ENCODE results near the gene DAPL1.
"Not testable (repeated sequence)": the region's sequence is repeated elsewhere in the genome, so short reads cannot be mapped to it uniquely, and the experiment has no call there.

The DAPL1 gene

GRCh38 chr2:158825021-158825420 lies 29.9 kb downstream of the DAPL1 start:
- no peak for DNase-seq

DNA sequence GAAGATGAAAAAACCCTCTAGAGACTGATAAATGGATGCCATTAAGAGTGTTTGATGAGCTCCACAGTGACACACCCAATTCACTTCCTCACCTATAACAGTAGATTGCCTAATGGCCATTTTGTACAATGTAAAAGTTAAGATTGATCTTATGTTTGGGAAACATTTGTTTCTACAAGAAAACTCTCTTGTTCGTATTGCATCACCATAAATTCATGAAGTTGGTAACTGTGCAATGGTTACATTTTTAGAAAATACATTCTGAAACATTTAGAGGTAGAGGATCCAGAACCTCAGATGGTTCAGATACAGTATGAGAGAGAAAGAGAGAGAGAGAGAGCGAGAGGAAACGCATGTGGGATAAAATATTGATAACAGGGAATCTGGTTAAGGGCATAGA lies 31.8 kb downstream of the DAPL1 start:
- no peak for DNase-seq

DNA sequence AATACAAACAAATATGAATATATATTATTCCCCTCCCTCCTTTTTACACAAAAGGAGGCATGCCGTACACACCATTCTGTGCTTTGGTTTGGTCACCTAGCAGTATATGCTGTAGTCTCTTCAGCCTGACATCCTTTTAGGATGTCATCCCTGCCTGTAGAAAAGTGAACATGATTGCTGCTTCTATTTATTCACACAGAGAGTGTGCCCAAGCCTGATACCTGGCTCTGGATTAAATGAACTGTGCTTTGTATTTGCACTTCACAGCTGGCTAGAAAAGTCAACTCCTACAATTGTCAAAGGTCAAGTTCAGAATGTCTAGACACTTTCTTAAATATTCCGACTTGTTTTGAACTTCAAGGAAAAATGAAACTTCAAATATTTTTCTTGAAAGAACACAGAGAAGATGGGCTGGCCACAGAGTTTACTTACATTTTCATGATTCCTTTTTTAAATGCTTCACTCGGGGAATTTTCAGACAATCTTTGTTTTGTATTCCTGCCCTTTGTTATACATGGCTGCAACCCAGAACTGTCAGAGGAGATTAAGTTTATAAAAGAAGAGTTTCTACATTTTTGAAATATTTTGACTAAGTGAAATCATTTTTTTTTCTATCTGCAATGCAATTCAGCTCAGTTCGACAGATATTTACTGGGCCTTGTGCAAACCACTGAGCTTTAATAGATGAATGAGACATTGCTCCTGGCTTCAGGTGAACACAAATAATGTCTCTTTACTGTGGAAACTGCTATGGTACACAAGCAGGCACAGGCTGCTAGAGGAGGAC lies 33.5 kb downstream of the DAPL1 start:
- DNase-seq = no peak

DNA sequence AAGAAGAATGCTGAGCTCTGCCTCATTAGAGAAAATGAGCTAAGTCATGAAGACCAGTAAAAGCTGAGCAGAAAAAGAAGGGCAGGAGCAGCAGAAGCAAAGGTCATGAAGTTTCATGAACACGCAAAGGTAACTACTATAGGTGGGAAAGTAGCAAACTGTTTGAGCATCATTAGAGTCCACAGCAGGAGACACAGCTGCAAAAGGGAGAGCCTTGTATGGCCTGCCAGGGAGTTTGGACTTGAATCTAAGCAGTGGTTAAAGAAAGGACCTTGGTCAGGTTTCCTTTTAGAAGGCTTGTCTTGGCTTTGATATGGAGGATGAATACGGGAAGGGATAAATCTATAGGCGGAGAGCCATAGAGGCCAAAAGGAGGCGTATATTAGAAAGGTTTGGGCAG lies 34.0 kb downstream of the DAPL1 start:
- no peak for DNase-seq

- DNase-seq = no peak
Measured at GRCh38 chr2:158830201-158830600, 35.1 kb downstream of the DAPL1 start.

- DNase-seq = no peak
Measured at GRCh38 chr2:158835431-158835830, 40.3 kb downstream of the DAPL1 start.

DNA sequence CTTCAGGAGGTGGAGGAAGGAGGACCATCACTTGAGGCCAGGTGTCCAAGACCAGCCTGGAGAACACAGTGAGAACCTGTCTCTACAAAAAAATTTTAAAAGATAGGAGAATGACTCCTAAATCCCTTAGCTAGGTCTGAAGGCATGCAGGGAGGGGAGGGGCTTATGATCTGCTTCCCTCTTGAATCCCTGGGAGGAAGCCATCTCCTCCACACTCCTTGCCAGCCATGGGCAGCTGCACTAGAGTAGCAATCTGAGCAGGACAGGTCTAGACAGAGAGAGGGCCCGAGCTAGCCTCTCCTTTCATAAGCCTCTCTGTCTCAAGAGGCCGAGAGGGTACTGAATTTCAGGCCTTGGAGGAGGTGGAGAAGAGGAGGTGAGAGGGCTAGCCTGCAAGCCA lies 42.5 kb downstream of the DAPL1 start:
- no peak for DNase-seq

GRCh38 chr2:158841850-158842249 lies 46.7 kb downstream of the DAPL1 start:
- DNase-seq = no peak

DNA sequence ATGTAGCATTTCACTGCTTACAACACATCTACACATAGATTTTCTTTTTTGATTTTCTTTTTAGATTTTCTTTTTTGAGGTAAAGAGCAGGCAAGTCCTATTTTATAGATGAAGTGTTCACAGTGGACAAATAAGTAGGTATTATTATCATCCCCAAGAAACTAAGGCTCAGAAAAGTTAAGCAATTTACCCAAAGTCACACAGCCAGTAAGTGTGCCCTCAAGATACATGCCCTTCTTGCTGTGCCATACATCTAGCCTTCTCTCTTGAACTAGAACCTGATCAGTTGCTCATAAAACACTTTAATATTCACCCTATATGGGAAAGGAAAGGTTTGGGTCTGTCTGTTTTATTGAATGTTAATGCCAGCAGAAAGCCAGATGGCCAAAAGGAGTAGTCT lies 50.3 kb downstream of the DAPL1 start:
- no peak for DNase-seq

- DNase-seq = no peak
Measured at GRCh38 chr2:158845859-158846258, 50.7 kb downstream of the DAPL1 start.

- not testable (repeated sequence) for DNase-seq
Measured at GRCh38 chr2:158847526-158847925, 52.4 kb downstream of the DAPL1 start.

GRCh38 chr2:158848031-158848970 lies 53.2 kb downstream of the DAPL1 start:
- not testable (repeated sequence) for DNase-seq

DNA sequence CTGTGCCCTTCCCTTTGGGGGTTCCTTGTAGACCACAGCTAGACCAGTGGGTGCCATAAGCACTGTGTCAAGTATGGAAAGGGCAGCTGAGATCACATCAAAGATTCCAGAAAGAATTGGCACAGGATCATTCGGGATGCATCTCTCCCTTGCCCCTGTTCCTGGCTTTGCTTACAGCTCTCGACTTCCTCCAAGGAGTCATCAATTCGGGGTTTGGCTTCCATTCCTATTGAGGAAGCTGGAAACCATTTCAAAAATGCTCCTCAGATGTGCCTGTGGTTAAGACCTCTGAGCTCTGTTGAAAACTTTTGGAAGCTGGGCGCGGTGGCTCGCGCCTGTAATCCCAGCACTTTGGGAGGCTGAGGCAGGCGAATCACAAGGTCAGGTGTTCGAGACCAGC lies 65.1 kb downstream of the DAPL1 start:
- not testable (repeated sequence) for DNase-seq

DNA sequence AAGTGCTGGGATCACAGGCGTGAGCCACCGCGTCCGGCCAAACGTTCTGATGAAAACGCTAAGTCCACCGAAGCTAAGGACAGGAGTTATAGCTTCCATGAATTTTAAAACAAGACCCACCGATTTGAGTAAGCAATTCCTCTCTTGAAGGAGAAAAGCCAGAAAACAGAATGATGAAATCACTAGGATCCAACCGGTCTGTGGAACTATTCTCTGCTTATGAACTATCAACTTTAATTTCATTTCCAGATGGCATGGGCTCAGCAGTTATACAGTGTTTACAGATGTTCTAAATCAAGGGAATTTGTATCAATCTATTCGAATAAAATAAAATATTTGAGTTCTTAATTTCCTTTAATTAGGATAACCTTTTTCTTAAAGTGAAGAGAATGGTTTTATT lies 66.5 kb downstream of the DAPL1 start:
- not testable (repeated sequence) for DNase-seq

DNA sequence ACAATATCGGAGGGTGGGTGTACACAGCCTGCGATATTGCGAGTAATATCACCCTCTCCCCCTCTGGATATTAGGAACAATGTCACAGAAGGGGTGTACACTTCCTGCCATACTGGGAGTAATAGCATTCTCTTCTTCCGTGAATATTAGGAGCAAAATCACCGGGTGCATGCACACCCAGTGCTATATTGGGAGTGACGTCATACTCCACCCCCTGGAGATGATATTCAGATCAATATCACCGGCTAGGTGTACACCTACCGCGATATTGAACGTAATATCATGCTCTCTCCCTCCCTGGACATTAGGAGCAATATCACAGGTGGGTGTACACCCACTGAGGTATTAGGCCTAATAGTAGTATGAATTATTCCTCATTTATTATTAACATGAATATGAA lies 70.4 kb downstream of the DAPL1 start:
- DNase-seq = not testable (repeated sequence)
